ENCODE measurements around the gene THSD8. TPM values are rescaled to one million over a fixed set of nuclear protein-coding genes. Genes with fewer than 3 reads are reported as not detected.

THSD8 gene
- total RNA-seq, 1 donor from 2014 or later, result not detected

- peak overlapping the region; percentile 51 for H3K4me3 ChIP-seq (ENCODE audit: low read depth, low read length)
- no peaks in the 10 kb centered on the region for H3K36me3 ChIP-seq (ENCODE audit: control insufficient read depth, insufficient read depth, low read length)
- no peak for TF ChIP-seq CTCF (IDR thresholded peaks at IDR 0.05; ENCODE audit: insufficient read depth, low read length, poor library complexity, severe bottlenecking)
- DNase-seq (ENCODE audit: low read depth), result no peak
- no peaks in the 10 kb centered on the region for H3K27me3 ChIP-seq (ENCODE audit: control insufficient read depth, insufficient read depth, low read length)
Measured at GRCh38 chr19:12778017-12778904, 23.6 kb upstream of the THSD8 start.

GRCh38 chr19:12778905-12779161 lies 23.0 kb upstream of the THSD8 start:
- Histone ChIP-seq H3K4me3 (ENCODE audit: low read depth, low read length) (no peak overlapping the region), H3K36me3 (ENCODE audit: control insufficient read depth, insufficient read depth, low read length) (no peaks in the 10 kb centered on the region), H3K27me3 (ENCODE audit: control insufficient read depth, insufficient read depth, low read length) (no peaks in the 10 kb centered on the region)
- no peak for DNase-seq (ENCODE audit: low read depth)
- TF ChIP-seq CTCF (IDR thresholded peaks at IDR 0.05; ENCODE audit: insufficient read depth, low read length, poor library complexity, severe bottlenecking), result no peak

GRCh38 chr19:12779162-12779993 lies 22.5 kb upstream of the THSD8 start:
- Histone ChIP-seq H3K36me3 (ENCODE audit: control insufficient read depth, insufficient read depth, low read length) (no peaks in the 10 kb centered on the region), H3K4me3 (ENCODE audit: low read depth, low read length) (no peak overlapping the region), H3K27me3 (ENCODE audit: control insufficient read depth, insufficient read depth, low read length) (no peaks in the 10 kb centered on the region)
- DNase-seq (ENCODE audit: low read depth), result no peak
- TF ChIP-seq CTCF (IDR thresholded peaks at IDR 0.05; ENCODE audit: insufficient read depth, low read length, poor library complexity, severe bottlenecking), result peak; percentile 11

GRCh38 chr19:12782174-12782423 lies 19.8 kb upstream of the THSD8 start:
- H3K27me3 ChIP-seq (ENCODE audit: control insufficient read depth, insufficient read depth, low read length), result no peaks in the 10 kb centered on the region
- no peak for TF ChIP-seq CTCF (IDR thresholded peaks at IDR 0.05; ENCODE audit: insufficient read depth, low read length, poor library complexity, severe bottlenecking)
- no peak for DNase-seq (ENCODE audit: low read depth)
- no peaks in the 10 kb centered on the region for H3K36me3 ChIP-seq (ENCODE audit: control insufficient read depth, insufficient read depth, low read length)
- H3K4me3 ChIP-seq (ENCODE audit: low read depth, low read length), result peak overlapping the region; percentile 27

GRCh38 chr19:12782424-12783290 lies 19.2 kb upstream of the THSD8 start:
- no peak for DNase-seq (ENCODE audit: low read depth)
- Histone ChIP-seq H3K36me3 (ENCODE audit: control insufficient read depth, insufficient read depth, low read length) (no peaks in the 10 kb centered on the region), H3K4me3 (ENCODE audit: low read depth, low read length) (peak overlapping the region; percentile 27), H3K27me3 (ENCODE audit: control insufficient read depth, insufficient read depth, low read length) (no peaks in the 10 kb centered on the region)
- no peak for TF ChIP-seq CTCF (IDR thresholded peaks at IDR 0.05; ENCODE audit: insufficient read depth, low read length, poor library complexity, severe bottlenecking)
